Measurements from ENCODE around the gene TTC22. TPM values are rescaled to one million over a fixed set of nuclear protein-coding genes. Genes with fewer than 3 reads are reported as not detected.

Gene TTC22
- total RNA-seq (2021; ENCODE audit: unreplicated experiment) (0.10 TPM), Bru-seq, nascent RNA (percentile 11 among the genes with signal in this experiment), BruChase-seq, experiment 1, labeled RNA remaining after a 2-hour chase (percentile 11 among the genes with signal in this experiment), BruChase-seq, experiment 2, labeled RNA remaining after a 6-hour chase (not detected)
- 0.08 TPM for polyA plus RNA-seq (2012; ENCODE audit: insufficient read length)
- long read RNA-seq = 0 reads

- ChIA-PET POLR2A (no interaction called here), CTCF (interaction anchor here (0.5 kb wide), 1 partner anchor 598 kb away, joined by 7 read pairs; no protein-coding TSS in a partner anchor)
- Histone ChIP-seq H3K27me3 (ENCODE audit: control insufficient read depth, insufficient read depth, low read length) (no peaks in the 10 kb centered on the region), H3K9me3 (ENCODE audit: control insufficient read depth, insufficient read depth, low read depth, low read length) (no peaks in the 10 kb centered on the region), H3K27ac (ENCODE audit: low read length) (no peak within 1 kb of the TSS), H3K4me3 (ENCODE audit: low read depth in 2 of 2, low read length in 2 of 2) (peak within 1 kb of the TSS; percentile 26 to 42; a peak in 3 of 4 replicates), H3K4me1 (ENCODE audit: control insufficient read depth, insufficient read depth, low read length) (no peaks in the 10 kb centered on the region), H3K36me3 (ENCODE audit: control insufficient read depth, insufficient read depth, low read length) (no peaks in the 10 kb centered on the region)
- intact Hi-C loops (cut with micrococcal nuclease; ENCODE audit: unreplicated experiment) (no loop called here), in situ Hi-C loops (cut with HindIII; ENCODE audit: low pct_unique_long_range_greater_than_20kb, low sequenced_read_pairs) (no loop called here)
- no TSS peak for BruUV-seq (replicated peaks)
- peak; percentile 85 for ATAC-seq
- TF ChIP-seq, protein P1, sequence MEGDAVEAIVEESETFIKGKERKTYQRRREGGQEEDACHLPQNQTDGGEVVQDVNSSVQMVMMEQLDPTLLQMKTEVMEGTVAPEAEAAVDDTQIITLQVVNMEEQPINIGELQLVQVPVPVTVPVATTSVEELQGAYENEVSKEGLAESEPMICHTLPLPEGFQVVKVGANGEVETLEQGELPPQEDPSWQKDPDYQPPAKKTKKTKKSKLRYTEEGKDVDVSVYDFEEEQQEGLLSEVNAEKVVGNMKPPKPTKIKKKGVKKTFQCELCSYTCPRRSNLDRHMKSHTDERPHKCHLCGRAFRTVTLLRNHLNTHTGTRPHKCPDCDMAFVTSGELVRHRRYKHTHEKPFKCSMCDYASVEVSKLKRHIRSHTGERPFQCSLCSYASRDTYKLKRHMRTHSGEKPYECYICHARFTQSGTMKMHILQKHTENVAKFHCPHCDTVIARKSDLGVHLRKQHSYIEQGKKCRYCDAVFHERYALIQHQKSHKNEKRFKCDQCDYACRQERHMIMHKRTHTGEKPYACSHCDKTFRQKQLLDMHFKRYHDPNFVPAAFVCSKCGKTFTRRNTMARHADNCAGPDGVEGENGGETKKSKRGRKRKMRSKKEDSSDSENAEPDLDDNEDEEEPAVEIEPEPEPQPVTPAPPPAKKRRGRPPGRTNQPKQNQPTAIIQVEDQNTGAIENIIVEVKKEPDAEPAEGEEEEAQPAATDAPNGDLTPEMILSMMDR (IDR thresholded peaks at IDR 0.05) = peak; percentile 67
- TF ChIP-seq, protein P2, sequence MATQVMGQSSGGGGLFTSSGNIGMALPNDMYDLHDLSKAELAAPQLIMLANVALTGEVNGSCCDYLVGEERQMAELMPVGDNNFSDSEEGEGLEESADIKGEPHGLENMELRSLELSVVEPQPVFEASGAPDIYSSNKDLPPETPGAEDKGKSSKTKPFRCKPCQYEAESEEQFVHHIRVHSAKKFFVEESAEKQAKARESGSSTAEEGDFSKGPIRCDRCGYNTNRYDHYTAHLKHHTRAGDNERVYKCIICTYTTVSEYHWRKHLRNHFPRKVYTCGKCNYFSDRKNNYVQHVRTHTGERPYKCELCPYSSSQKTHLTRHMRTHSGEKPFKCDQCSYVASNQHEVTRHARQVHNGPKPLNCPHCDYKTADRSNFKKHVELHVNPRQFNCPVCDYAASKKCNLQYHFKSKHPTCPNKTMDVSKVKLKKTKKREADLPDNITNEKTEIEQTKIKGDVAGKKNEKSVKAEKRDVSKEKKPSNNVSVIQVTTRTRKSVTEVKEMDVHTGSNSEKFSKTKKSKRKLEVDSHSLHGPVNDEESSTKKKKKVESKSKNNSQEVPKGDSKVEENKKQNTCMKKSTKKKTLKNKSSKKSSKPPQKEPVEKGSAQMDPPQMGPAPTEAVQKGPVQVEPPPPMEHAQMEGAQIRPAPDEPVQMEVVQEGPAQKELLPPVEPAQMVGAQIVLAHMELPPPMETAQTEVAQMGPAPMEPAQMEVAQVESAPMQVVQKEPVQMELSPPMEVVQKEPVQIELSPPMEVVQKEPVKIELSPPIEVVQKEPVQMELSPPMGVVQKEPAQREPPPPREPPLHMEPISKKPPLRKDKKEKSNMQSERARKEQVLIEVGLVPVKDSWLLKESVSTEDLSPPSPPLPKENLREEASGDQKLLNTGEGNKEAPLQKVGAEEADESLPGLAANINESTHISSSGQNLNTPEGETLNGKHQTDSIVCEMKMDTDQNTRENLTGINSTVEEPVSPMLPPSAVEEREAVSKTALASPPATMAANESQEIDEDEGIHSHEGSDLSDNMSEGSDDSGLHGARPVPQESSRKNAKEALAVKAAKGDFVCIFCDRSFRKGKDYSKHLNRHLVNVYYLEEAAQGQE (IDR thresholded peaks at IDR 0.05; ENCODE audit: insufficient read depth in 1 of 2, low read depth in 2 of 2, low read length in 1 of 2) = no peak
- DNase-seq (ENCODE audit: low read depth, low spot score) = no peak
These were observed at the start of gene TTC22 for GRCh38 chr1:54800899-54801759. Gene TTC22, minus strand, starts transcription at chr1:54801323. Its CDS starts 160 bp downstream, at chr1:54801163.

- Histone ChIP-seq H3K4me1 (ENCODE audit: control insufficient read depth, insufficient read depth, low read length) (no peaks in the 10 kb centered on the region), H3K9me3 (ENCODE audit: control insufficient read depth, insufficient read depth, low read depth, low read length) (no peaks in the 10 kb centered on the region), H3K36me3 (ENCODE audit: control insufficient read depth, insufficient read depth, low read length) (peaks cover 2% of the 10 kb centered on the region; the same call in 1 of the 2 replicates), H3K27me3 (ENCODE audit: control insufficient read depth, insufficient read depth, low read length) (no peaks in the 10 kb centered on the region), H3K27ac (ENCODE audit: low read length) (no peak overlapping the region), H3K4me3 (ENCODE audit: low read depth in 2 of 2, low read length in 2 of 2) (no peak overlapping the region)
- ChIA-PET CTCF (no interaction called here), POLR2A (no interaction called here)
- intact Hi-C loops (cut with micrococcal nuclease; ENCODE audit: unreplicated experiment) = no loop called here
- ATAC-seq = no peak
- TF ChIP-seq POLR2AphosphoS5 (IDR thresholded peaks at IDR 0.05; ENCODE audit: low read depth, low read length) (no peak), SIN3A (IDR thresholded peaks at IDR 0.05; ENCODE audit: borderline replicate concordance, insufficient read depth, low read depth, low read length) (no peak), TCF7L2 (IDR thresholded peaks at IDR 0.05; ENCODE audit: low read depth, low read length) (no peak)
- TF ChIP-seq, protein P2 (IDR thresholded peaks at IDR 0.05; ENCODE audit: insufficient read depth in 1 of 2, low read depth in 2 of 2, low read length in 1 of 2) = no peak
- TF ChIP-seq, protein P1 (IDR thresholded peaks at IDR 0.05) = no peak
- in situ Hi-C loops (cut with HindIII; ENCODE audit: low pct_unique_long_range_greater_than_20kb, low sequenced_read_pairs) = no loop called here
- DNase-seq (ENCODE audit: low read depth, low spot score) = no peak
- BruUV-seq (replicated peaks) = no TSS peak
These were observed 49.6 kb upstream of the TTC22 start for GRCh38 chr1:54850737-54851136.

All from Panc1 (cell line).